Fibroblast of the aortic adventitia (primary cell): ENCODE results near the gene SLC4A5. TPM values are rescaled to one million over a fixed set of nuclear protein-coding genes. Genes with fewer than 3 reads are reported as not detected.

Source experiments
- DNase-seq: peaks from one replicate; pipeline ENCODE4 v3.0.0-alpha.2; 2010; ENCODE audit warnings: low read depth
- H3K4me3 ChIP-seq: 2 replicates; pipeline ENCODE4 v1.5.1; 2011; ENCODE audit warnings: low read depth, mild to moderate bottlenecking, control low read depth, low read length, moderate library complexity
- total RNA-seq: library from RNA; depleted of rRNA; stranded (reverse); fragments of >200 nt; gene quantifications from 2 replicates; pipeline ENCODE4 v1.2.3, GENCODE V29; 2012; ENCODE audit warnings: low replicate concordance
- TF ChIP-seq, protein P1 (sequence below): IDR thresholded peaks from 2 replicates; pipeline ENCODE4 v1.5.1; 2011; ENCODE audit warnings: mild to moderate bottlenecking, low read length, control low read depth, inconsistent platforms; ENCODE audit not compliant: insufficient read depth

SLC4A5 gene
- total RNA-seq, 1 donor = 0.45 TPM

DNA sequence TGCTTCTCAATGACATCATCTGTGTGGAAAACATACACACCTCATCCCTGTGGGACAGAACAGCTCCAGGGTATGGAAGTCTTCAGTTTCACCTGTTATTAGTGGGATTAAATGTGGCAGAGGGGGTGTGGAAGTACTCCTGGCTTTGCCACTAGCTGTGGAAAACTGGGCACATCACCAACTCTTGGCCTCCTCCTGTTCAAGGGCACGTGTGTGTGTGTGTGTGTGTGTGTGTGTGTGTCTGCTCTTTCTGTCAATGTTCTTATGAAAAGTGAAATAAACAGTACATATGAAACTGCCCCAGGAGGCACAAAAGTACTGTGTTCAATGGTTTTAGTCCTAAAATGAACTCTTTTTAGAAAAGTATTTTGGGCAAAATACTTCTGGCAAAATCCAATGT, 78.9 kb downstream of the SLC4A5 start:
- DNase-seq = no peak
- H3K4me3 ChIP-seq = no peak overlapping the region
- TF ChIP-seq, protein P1, sequence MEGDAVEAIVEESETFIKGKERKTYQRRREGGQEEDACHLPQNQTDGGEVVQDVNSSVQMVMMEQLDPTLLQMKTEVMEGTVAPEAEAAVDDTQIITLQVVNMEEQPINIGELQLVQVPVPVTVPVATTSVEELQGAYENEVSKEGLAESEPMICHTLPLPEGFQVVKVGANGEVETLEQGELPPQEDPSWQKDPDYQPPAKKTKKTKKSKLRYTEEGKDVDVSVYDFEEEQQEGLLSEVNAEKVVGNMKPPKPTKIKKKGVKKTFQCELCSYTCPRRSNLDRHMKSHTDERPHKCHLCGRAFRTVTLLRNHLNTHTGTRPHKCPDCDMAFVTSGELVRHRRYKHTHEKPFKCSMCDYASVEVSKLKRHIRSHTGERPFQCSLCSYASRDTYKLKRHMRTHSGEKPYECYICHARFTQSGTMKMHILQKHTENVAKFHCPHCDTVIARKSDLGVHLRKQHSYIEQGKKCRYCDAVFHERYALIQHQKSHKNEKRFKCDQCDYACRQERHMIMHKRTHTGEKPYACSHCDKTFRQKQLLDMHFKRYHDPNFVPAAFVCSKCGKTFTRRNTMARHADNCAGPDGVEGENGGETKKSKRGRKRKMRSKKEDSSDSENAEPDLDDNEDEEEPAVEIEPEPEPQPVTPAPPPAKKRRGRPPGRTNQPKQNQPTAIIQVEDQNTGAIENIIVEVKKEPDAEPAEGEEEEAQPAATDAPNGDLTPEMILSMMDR = no peak

DNA sequence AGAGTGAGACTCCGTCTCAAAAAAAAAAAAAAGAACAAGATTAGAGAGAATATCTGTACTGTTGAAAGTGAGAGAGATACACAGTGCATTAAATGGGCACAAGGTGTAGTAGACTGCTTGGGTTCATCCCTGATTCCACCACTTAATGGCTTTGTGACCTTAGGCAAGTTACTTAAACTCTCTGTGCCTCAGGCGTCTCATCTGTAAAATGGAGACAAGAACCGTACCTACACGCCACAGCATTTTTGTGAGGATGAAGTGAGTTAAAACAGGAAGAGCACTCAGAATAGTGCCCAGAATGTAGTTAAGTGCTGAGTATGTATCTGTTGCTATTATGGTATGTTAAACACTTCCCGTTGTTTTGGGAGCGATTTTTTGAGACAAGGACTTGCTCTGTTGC, 80.5 kb downstream of the SLC4A5 start:
- TF ChIP-seq, protein P1 = no peak
- DNase-seq = no peak

DNA sequence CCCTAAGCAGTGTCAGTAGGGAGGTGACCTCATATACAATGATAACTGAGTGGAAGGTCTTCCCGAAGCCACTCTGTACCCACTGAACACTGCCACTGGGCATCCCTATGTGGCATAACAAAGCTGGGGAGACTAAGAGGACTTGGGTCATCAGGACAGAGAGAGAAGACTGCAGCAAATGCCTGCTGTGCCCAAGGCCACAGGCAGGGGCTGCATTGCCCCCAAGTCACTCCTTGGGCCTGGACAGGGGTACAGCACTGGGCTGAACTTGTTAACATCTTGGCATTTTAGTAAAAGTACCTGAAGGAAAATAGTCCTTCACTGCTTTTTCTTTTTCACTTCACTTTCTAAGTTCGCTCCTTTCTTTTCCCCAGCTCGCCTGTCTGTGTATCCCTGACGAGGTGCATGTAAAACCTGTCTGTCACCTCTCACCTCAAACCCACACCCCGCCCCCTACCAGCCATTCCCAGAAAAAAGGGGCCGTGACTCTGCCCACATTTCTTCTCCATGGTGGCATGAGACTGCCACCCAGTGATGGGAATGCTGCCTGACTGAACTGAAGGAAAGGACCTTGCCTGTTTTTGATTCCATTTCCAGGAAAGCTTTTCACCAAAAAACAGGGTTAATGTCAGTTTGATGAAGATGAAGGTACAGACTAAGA, 81.9 kb downstream of the SLC4A5 start:
- H3K4me3 ChIP-seq = no peak overlapping the region
- peak; percentile 28 for DNase-seq
- TF ChIP-seq, protein P1 = peak; percentile 53

More for the DNA sequence above, 80.5 kb downstream of the SLC4A5 start:
- H3K4me3 ChIP-seq = no peak overlapping the region

DNA sequence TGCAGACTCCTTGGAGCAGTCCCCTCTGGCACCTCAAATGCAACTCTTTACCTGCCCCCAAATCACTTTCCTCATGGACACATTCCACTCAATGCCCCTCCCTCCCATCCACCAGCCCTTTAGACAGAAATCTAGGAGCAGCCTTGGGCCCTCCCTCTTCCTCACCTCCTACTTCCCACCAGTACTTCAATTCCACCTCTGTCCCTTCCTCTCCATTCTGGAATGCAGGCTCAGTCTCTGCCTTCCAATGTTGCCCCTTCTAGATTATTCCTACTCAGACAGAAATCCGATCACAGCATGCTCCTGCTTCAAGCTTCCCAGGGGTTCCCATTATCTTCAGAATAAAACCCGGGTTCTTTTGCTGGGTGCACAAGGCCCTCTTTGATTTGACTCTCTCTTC, 82.7 kb downstream of the SLC4A5 start:
- no peak for DNase-seq
- TF ChIP-seq, protein P1 = no peak
- no peak overlapping the region for H3K4me3 ChIP-seq

DNA sequence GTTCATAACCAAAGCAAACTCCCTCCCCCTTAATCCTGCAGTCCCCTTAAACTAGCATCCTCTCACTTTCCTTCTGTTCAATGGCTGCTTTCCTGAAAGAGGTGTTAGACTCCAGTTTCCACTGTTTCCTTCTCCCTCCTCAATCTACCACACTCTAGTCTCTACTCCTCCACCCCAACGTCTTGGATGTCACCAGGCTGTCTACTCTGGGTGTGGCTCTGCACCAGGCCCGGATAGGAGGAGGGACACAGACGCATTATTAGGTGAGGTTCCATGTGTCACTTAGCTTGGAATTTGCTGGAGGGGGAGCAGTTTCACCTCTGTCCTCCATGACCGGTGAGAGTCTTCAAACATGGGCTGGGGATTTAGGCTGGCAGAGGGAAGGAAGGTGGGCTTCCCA, 83.5 kb downstream of the SLC4A5 start:
- TF ChIP-seq, protein P1 = no peak
- DNase-seq = no peak
- H3K4me3 ChIP-seq = no peak overlapping the region

DNA sequence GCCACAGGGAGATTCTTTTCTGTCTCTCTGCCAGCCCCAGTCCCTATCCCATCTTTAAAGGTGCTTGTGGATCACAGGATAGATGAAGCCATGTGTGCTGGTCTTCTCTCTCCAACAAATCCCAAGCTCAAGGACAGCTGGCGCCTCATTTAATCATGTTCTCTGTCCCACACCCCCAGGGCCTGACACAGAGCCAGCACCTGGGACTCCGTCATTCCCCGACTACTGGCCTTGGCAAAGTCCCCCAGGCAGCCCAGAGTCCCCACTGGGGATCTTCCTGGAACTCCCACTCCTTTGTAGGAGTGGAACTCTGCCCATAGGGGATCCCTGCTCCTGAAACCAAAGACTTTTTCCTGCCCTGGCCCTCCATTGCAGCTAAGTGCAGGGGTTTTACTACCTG, 84.0 kb downstream of the SLC4A5 start:
- TF ChIP-seq, protein P1 = no peak
- no peak for DNase-seq

More for the DNA sequence above, 84.0 kb downstream of the SLC4A5 start:
- H3K4me3 ChIP-seq = no peak overlapping the region
